ENCODE results near the gene SLC38A3. TPM values are rescaled to one million over a fixed set of nuclear protein-coding genes. Genes with fewer than 3 reads are reported as not detected.

Gene SLC38A3
- total RNA-seq, 1 donor from 2014 or later: 0.07 TPM

- no peak for DNase-seq (ENCODE audit: low read depth, low spot score)
Measured at GRCh38 chr3:50265571-50265970, 60.5 kb downstream of the SLC38A3 start.

GRCh38 chr3:50266017-50266416 is 60.9 kb downstream of the SLC38A3 start:
- no peak for DNase-seq (ENCODE audit: low read depth, low spot score)

- DNase-seq (ENCODE audit: low read depth, low spot score): no peak
Measured at GRCh38 chr3:50266836-50267235, 61.8 kb downstream of the SLC38A3 start.

GRCh38 chr3:50267280-50267913 is 62.3 kb downstream of the SLC38A3 start:
- DNase-seq (ENCODE audit: low read depth, low spot score): no peak

GRCh38 chr3:50268276-50268675 is 63.2 kb downstream of the SLC38A3 start:
- no peak for DNase-seq (ENCODE audit: low read depth, low spot score)

GRCh38 chr3:50268703-50269451 is 63.8 kb downstream of the SLC38A3 start, which contains the start of gene SEMA3B:
Gene SEMA3B, plus strand, starts transcription at chr3:50269147. Its CDS starts 94 bp downstream, at chr3:50269241.
- DNase-seq (ENCODE audit: low read depth, low spot score): no peak

GRCh38 chr3:50269460-50269859 is 64.4 kb downstream of the SLC38A3 start:
- no peak for DNase-seq (ENCODE audit: low read depth, low spot score)

- no peak for DNase-seq (ENCODE audit: low read depth, low spot score)
Measured at GRCh38 chr3:50269977-50270413, 64.9 kb downstream of the SLC38A3 start.

- no peak for DNase-seq (ENCODE audit: low read depth, low spot score)
Measured at GRCh38 chr3:50270422-50271224, 65.6 kb downstream of the SLC38A3 start.

Other genes with a start within 250 kb of the SLC38A3 start
- gene RBM5, start 116.4 kb upstream of the SLC38A3 start, total RNA-seq: 116 and 184 TPM in 2 replicates
- gene SEMA3F, start 49.9 kb upstream of the SLC38A3 start, total RNA-seq: 73.6 and 80.9 TPM in 2 replicates
- under 0.01 TPM in 1 of 2 replicates, not detected in the other for gene GNAT1, start 13.7 kb upstream of the SLC38A3 start, total RNA-seq
- gene GNAI2, start 30.9 kb downstream of the SLC38A3 start, total RNA-seq: 597 and 651 TPM in 2 replicates
- gene SEMA3B, start 63.9 kb downstream of the SLC38A3 start, total RNA-seq: 0.53 and 0.66 TPM in 2 replicates
- gene LSMEM2, start 73.8 kb downstream of the SLC38A3 start, total RNA-seq: not detected in 2 replicates
- 148 and 187 TPM in 2 replicates for gene IFRD2, start 87.2 kb downstream of the SLC38A3 start, total RNA-seq
- gene HYAL3, start 94.1 kb downstream of the SLC38A3 start, total RNA-seq: 9.6 and 10.3 TPM in 2 replicates
- gene NAA80, start 94.1 kb downstream of the SLC38A3 start, total RNA-seq: 2.6 and 3.6 TPM in 2 replicates
- 6.9 and 7.1 TPM in 2 replicates for gene HYAL1, start 98.3 kb downstream of the SLC38A3 start, total RNA-seq
- 535 and 564 TPM in 2 replicates for gene HYAL2, start 117.5 kb downstream of the SLC38A3 start, total RNA-seq
- 24.8 and 36.5 TPM in 2 replicates for gene TUSC2, start 123.0 kb downstream of the SLC38A3 start, total RNA-seq
- gene RASSF1, start 135.6 kb downstream of the SLC38A3 start, total RNA-seq: 17.0 and 22.5 TPM in 2 replicates
- gene ZMYND10, start 140.5 kb downstream of the SLC38A3 start, total RNA-seq: 0.13 and 0.35 TPM in 2 replicates
- gene NPRL2, start 145.5 kb downstream of the SLC38A3 start, total RNA-seq: 19.9 and 20.1 TPM in 2 replicates
- gene CYB561D2, start 145.6 kb downstream of the SLC38A3 start, total RNA-seq: 19.1 and 26.3 TPM in 2 replicates
- 36.8 and 38.1 TPM in 2 replicates for gene TMEM115, start 154.2 kb downstream of the SLC38A3 start, total RNA-seq